HG02970 (cell line): ENCODE measurements around the gene LONP1.
"Not testable (repeated sequence)": the region's sequence is repeated elsewhere in the genome, so short reads cannot be mapped to it uniquely, and the experiment has no call there.

ENCODE experiments used
- ATAC-seq: cut with Tn5 transposase; IDR thresholded peaks from one replicate; pipeline ENCODE4 v1.9.1; 2021; ENCODE audit warnings: mild to moderate bottlenecking, moderate library complexity, moderate number of reproducible peaks; ENCODE audit not compliant: unreplicated experiment, low FRiP score

The LONP1 gene

GRCh38 chr19:5719961-5720790 lies at the start of gene LONP1, which contains the start of gene CATSPERD:
TSS of gene LONP1 (minus strand) at chr19:5720146. CDS start at chr19:5720132, 14 bp downstream.
TSS of gene CATSPERD (plus strand) at chr19:5720637. CDS start at chr19:5720738, 101 bp downstream.
- ATAC-seq = peak; percentile 93

- no peak for ATAC-seq
These were observed 48.0 kb upstream of the LONP1 start for GRCh38 chr19:5767949-5768348.

GRCh38 chr19:5765220-5765619 lies 45.3 kb upstream of the LONP1 start:
- no peak for ATAC-seq

GRCh38 chr19:5762608-5763217 lies 42.8 kb upstream of the LONP1 start:
- ATAC-seq = no peak

- no peak for ATAC-seq
These were observed 33.8 kb upstream of the LONP1 start for GRCh38 chr19:5753743-5754142.

GRCh38 chr19:5751709-5752108 lies 31.8 kb upstream of the LONP1 start:
- no peak for ATAC-seq

- ATAC-seq = no peak
These were observed 29.6 kb upstream of the LONP1 start for GRCh38 chr19:5749505-5749904.

GRCh38 chr19:5748920-5749319 lies 29.0 kb upstream of the LONP1 start:
- ATAC-seq = not testable (repeated sequence)

- not testable (repeated sequence) for ATAC-seq
These were observed 25.1 kb upstream of the LONP1 start for GRCh38 chr19:5744999-5745398.

- no peak for ATAC-seq
These were observed 23.7 kb upstream of the LONP1 start for GRCh38 chr19:5743630-5744029.

GRCh38 chr19:5742051-5742450 lies 22.1 kb upstream of the LONP1 start:
- ATAC-seq = no peak

GRCh38 chr19:5738423-5738822 lies 18.5 kb upstream of the LONP1 start:
- ATAC-seq = no peak

GRCh38 chr19:5733172-5733571 lies 13.2 kb upstream of the LONP1 start:
- ATAC-seq = not testable (repeated sequence)

- ATAC-seq = no peak
These were observed 7.6 kb upstream of the LONP1 start for GRCh38 chr19:5727453-5728050.

- ATAC-seq = no peak
These were observed 529 bp downstream of the LONP1 start for GRCh38 chr19:5719274-5719960.

- ATAC-seq = no peak
These were observed 1.2 kb downstream of the LONP1 start for GRCh38 chr19:5718579-5719273.

GRCh38 chr19:5718037-5718578 lies 1.8 kb downstream of the LONP1 start:
- no peak for ATAC-seq

- no peak for ATAC-seq
These were observed 2.6 kb downstream of the LONP1 start for GRCh38 chr19:5717215-5717935.

- ATAC-seq = no peak
These were observed 5.1 kb downstream of the LONP1 start for GRCh38 chr19:5714816-5715215.
